Measurements from ENCODE around the gene PSMB7.
A peak's percentile ranks its signal among the peaks of the same experiment; 100 is the strongest.

Gene PSMB7

DNA sequence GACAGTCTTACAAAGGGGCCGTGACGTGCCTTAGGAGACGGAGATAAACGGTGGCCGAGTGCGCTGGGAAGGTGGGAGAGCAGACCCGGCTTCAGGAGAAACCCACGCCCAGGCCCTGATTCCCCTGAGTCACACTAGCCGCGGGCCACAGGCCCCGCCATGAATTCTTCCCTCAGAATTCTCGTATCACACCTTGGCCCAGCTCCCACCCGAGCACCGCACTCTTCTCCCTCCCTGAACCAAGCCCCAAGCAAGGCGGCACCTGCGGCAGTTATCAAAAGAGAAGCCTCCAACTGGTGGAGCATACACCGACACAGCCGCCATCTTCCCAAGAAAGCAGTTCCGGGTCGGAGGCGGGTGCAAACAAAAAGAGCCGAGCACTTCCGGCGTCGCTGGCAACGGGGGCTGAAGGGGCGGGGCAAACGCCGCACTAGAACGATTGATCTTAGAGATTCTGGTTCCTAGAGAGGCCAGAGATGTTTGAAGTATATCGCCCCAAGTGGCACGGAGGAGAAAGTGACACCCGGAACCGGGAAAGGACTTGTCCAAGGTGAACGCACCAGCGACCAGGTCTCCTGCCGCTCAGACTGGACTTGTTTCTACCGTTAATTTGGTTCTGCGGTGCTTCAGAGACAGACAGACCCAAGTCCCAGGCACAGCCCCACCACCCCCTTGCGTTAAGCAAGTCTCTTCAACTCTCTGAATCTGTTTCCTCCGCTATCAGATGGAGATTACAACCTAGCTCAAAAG lies at the start of gene PSMB7:
TSS of gene PSMB7 (minus strand) at position 341 of the 750 bp plus-strand sequence. CDS start at position 324, 17 bp downstream.
- DNase-seq: peak; percentile 98

- no peak for DNase-seq
Measured at GRCh38 chr9:124462739-124463138, 47.5 kb upstream of the PSMB7 start.

DNA sequence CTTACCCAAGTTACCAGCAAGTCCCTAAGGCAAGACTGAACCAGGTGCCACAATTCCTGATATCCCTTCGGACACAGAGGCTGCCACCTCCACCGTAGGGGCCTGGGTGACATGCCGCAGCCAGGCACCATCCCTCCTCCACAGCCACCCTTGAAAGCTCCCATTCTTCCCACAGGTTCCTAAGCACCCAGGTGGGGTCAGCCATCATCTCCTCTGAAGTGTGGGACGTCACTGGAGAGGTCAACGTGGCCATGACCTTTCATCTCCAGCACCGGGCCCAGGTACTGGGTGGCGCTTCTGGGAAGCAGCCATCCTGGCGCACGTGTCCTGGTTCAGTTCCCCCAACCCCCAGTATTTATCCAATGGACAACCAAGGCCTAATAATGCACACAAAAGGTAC lies 43.2 kb upstream of the PSMB7 start:
- no peak for DNase-seq

GRCh38 chr9:124457887-124458431 lies 42.7 kb upstream of the PSMB7 start:
- no peak for DNase-seq

GRCh38 chr9:124457079-124457886 lies 42.0 kb upstream of the PSMB7 start:
- no peak for DNase-seq

DNA sequence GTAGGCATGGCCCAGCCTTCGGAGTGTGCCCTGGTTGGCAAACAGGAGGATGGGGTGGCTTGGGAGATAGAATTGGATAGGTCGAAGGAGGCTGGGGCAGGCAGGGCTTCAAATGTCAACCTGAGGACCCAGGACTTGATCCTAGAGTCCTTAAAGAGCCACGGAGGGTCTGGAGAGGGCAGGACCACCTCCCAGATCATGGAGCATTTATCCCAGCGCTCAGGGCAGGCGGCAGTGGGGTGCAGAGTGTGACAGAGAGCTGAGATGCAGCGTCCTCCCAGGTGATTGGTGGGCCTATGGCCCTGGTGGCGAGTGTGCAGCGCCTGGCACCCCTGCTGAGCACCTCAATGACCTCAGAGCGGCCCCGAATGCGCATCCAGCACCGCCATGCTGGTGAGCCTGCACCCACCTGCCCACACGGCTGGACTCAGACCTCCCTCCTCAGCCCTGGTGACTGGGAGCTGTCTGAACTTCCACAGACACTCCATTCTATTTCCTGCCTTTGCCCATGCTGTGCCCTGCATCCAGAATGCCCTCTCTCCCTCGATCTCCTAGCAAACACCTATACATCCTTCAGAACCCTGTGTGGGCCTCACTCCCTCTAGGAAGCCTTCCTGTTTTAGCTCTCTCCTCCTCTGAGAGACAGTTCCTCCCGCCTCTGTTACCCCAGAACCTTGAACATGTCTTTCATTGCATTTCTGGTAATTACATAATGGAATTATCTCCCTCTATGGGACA lies 41.3 kb upstream of the PSMB7 start:
- DNase-seq: no peak

GRCh38 chr9:124455820-124456219 lies 40.6 kb upstream of the PSMB7 start:
- DNase-seq: no peak

DNA sequence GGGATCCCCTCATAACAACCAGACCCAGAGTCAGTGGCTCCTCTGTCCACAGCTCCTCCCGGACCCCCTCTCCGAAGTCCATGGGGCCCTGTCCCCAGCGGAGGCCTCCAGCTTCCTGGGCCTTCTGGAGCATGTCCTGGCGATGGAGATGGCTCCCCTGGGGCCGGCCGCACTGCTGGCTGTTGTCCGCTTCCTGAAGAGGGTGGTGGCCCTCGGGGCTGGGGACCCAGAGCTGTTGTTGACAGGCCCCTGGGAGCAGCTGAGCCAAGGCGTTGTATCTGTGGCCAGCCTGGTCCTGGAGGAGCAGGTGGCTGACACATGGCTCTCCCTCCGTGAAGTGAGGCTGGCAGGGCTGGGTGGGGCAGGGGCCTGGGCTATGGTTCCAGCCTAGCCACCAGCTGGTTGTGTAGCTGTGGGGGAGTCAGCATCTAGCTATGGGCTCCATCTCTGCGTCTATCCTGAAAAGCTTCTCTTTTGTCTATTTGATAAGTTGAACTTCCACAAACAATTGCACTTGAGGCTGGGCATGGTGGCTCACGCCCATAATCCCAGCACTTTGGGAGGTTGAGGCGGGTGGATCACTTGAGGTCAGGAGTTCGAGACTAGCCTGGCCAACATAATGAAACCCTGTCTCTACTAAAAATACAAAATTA lies 39.7 kb upstream of the PSMB7 start:
- DNase-seq: no peak

- DNase-seq: no peak
Measured at GRCh38 chr9:124454296-124454695, 39.1 kb upstream of the PSMB7 start.

DNA sequence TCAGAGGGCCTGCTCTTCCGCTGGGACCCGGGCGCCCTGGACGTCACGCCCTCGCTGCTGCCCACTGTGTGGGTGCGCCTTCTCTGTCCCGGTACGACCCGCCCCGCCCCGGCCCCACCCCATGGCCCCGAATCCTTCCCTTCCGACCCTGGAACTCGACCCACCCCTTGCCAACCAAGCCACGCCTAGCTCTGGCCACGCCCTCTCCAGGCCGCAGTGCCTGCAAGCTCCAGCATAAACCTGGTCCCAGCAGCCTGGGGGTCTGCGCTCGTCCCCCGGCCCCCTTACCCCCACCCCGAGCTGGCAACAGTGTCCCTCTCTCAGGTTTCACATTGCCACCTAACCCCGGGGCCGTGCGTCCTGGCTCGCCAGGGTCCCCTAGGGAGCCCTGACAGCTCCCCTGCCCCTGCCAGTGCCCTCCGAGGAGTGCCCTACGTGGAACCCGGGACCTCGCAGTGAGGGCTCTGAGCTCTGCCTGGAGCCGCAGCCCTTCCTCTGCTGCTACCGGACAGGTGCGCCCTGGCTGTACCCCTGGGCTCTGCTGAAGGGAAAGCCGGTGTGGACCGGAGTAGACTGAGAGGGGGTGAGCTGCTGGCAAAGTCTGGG lies 38.4 kb upstream of the PSMB7 start:
- DNase-seq: no peak

DNA sequence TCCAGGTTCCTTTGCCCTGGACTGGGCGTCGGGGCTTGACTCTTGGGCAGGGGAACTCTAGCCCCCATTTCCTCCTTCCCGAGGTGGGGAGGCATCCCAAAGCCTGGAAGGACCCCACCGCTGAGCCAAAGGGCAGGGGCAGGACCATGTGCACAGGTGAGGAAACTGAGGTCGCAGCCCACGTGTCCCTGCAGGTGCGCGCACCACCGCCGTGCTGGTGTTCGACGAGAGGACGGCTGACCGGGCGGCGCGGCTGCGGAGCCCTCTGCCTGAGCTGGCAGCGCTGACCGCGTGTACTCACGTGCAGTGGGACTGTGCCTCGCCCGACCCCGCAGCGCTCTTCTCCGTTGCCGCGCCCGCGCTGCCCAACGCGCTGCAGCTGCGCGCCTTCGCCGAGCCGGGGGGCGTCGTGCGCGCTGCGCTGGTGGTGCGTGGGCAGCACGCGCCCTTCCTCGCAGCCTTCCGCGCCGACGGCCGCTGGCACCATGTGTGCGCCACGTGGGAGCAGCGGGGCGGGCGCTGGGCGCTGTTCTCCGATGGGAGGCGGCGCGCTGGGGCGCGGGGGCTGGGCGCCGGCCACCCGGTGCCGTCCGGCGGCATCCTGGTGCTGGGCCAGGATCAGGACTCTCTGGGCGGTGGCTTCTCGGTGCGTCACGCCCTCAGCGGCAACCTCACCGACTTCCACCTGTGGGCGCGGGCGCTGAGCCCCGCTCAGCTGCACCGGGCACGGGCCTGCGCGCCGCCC lies 37.8 kb upstream of the PSMB7 start:
- no peak for DNase-seq

- no peak for DNase-seq
Measured at GRCh38 chr9:124452326-124452725, 37.1 kb upstream of the PSMB7 start.

GRCh38 chr9:124450931-124451661 lies 35.9 kb upstream of the PSMB7 start:
- DNase-seq: no peak

DNA sequence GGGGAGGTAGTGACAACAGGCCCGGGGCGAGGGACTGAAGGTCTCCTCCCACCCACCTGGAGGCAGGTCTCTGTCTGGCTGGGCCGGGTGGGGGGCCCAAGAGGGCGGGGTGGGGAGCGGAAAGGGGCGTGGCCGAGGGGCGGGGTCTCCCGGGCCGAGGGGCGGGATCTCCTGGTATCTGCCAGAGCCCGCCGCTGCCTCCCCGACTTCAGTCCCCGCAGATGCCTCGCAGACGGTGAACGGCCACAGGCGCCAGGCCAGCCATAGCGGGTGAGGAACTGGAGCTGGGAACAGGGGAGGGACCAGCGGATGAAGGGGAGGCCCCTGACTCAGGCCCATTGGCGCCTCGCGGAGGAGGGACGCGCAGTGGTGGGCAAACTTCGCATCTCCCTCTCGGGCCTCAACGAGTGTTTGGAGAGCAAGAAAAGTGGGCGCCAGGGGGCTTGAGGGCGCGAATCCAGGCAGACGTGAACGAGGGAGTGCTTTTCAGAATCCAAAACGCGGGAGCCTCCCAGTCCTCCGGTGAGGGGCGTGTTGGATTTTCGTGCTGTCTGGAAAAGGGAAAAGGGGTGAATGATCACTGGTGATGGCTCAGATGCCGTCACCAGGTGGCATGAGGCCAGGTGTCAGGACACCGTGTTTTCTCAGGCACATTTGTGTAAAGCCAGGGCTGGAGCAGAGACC lies 35.1 kb upstream of the PSMB7 start, which contains the start of gene ADGRD2:
TSS of gene ADGRD2 (plus strand) at position 211 of the 684 bp plus-strand sequence. CDS start 1,216 bp downstream, outside the sequence.
- no peak for DNase-seq

DNA sequence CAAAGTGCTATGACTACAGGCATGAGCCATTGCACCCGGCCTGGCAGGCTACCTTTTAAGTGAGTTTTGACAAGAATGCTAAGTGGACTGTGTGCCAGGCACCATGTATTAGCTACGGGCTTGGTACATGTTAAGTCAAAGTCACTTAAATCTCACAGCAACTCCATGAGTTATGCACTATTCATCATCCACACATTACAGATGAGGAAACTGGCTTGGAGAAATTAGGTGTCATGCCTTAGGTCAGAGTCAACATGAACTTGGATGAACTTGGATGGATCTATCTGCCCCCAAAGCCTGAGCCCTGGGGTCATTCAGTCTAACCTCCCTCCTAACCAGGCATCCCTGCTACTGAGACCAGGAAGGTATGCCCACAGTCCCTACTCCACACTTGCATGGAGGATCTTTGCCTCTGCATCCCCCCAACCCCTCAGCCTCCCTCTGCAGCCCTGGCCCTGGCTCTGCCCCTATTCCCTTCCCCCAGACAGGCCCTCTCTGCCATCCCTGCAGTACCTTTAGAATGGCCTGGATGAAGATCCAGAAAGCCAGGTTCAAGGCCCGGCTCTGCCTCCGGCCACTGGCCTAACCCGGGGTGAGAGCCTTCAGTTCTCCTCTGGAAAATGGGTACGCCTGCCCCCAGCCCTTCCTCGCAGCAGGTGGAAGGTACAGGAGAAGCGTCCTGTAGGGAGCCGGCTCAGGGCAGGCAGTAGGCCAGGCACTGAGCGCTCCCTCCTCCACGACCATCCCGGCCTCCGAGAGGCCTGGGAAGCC lies 34.3 kb upstream of the PSMB7 start:
- no peak for DNase-seq

- DNase-seq: no peak
Measured at GRCh38 chr9:124448019-124448418, 32.8 kb upstream of the PSMB7 start.

DNA sequence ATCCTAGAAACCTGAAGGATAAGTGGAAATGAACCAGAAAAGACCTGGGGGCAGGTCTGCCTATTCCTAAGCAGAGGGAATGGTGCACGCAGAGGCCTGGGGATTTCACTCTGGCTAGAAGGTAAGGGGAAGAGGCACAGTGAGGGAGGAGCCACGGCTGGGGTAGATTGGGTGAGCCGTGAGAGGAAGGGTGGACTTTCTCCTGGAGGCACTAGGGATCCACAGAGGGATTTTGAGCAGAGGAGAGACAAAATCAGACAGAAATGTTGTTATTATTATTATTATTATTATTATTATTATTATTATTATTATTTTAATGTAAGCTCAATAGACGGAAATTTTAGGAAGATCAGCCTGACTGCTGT lies 32.0 kb upstream of the PSMB7 start:
- no peak for DNase-seq

- DNase-seq: no peak
Measured at GRCh38 chr9:124444166-124444565, 28.9 kb upstream of the PSMB7 start.

- no peak for DNase-seq
Measured at GRCh38 chr9:124443625-124444024, 28.4 kb upstream of the PSMB7 start.
